Activated CD8-positive, alpha-beta memory T cell treated with anti-CD3 and anti-CD28 coated beads, Interleukin-2, amount 50 U/mL, for 24 hours (primary cell): ENCODE results near the gene ECHS1.
"Not testable (repeated sequence)": the region's sequence is repeated elsewhere in the genome, so short reads cannot be mapped to it uniquely, and the experiment has no call there.

Experiments used
- DNase-seq: peaks from one replicate; pipeline ENCODE4 v3.0.0-alpha.2; 2020; ENCODE audit errors: extremely low read depth

Gene ECHS1

GRCh38 chr10:133378251-133379096, 5.3 kb upstream of the ECHS1 start:
- no peak for DNase-seq

- DNase-seq = no peak
These were observed 4.7 kb upstream of the ECHS1 start for GRCh38 chr10:133377818-133378250.

GRCh38 chr10:133377025-133377817, 4.1 kb upstream of the ECHS1 start:
- DNase-seq = no peak

- not testable (repeated sequence) for DNase-seq
These were observed 3.0 kb upstream of the ECHS1 start for GRCh38 chr10:133376183-133376582.

GRCh38 chr10:133375357-133376115, 2.4 kb upstream of the ECHS1 start:
- DNase-seq = no peak

GRCh38 chr10:133372507-133372906, 647 bp downstream of the ECHS1 start:
- DNase-seq = no peak

- DNase-seq = no peak
These were observed 2.9 kb downstream of the ECHS1 start for GRCh38 chr10:133370030-133370786.

- no peak for DNase-seq
These were observed 5.0 kb downstream of the ECHS1 start for GRCh38 chr10:133368153-133368552.

GRCh38 chr10:133367461-133367860, 5.7 kb downstream of the ECHS1 start:
- DNase-seq = not testable (repeated sequence)

GRCh38 chr10:133366751-133367150, 6.4 kb downstream of the ECHS1 start:
- no peak for DNase-seq

GRCh38 chr10:133366130-133366478, 7.0 kb downstream of the ECHS1 start:
- no peak for DNase-seq

- no peak for DNase-seq
These were observed 7.6 kb downstream of the ECHS1 start for GRCh38 chr10:133365461-133366129.

GRCh38 chr10:133364645-133365431, 8.3 kb downstream of the ECHS1 start:
- DNase-seq = no peak

- DNase-seq = no peak
These were observed 10.3 kb downstream of the ECHS1 start for GRCh38 chr10:133362846-133363245.

- DNase-seq = no peak
These were observed 11.2 kb downstream of the ECHS1 start for GRCh38 chr10:133361773-133362441.

- DNase-seq = no peak
These were observed 11.9 kb downstream of the ECHS1 start for GRCh38 chr10:133361227-133361626.

- no peak for DNase-seq
These were observed 13.1 kb downstream of the ECHS1 start for GRCh38 chr10:133359972-133360610.

- no peak for DNase-seq
These were observed 13.6 kb downstream of the ECHS1 start for GRCh38 chr10:133359554-133359971.

- no peak for DNase-seq
These were observed 14.2 kb downstream of the ECHS1 start for GRCh38 chr10:133358925-133359310.
